ENCODE data around the gene STRBP.

- TF ChIP-seq, protein P1, sequence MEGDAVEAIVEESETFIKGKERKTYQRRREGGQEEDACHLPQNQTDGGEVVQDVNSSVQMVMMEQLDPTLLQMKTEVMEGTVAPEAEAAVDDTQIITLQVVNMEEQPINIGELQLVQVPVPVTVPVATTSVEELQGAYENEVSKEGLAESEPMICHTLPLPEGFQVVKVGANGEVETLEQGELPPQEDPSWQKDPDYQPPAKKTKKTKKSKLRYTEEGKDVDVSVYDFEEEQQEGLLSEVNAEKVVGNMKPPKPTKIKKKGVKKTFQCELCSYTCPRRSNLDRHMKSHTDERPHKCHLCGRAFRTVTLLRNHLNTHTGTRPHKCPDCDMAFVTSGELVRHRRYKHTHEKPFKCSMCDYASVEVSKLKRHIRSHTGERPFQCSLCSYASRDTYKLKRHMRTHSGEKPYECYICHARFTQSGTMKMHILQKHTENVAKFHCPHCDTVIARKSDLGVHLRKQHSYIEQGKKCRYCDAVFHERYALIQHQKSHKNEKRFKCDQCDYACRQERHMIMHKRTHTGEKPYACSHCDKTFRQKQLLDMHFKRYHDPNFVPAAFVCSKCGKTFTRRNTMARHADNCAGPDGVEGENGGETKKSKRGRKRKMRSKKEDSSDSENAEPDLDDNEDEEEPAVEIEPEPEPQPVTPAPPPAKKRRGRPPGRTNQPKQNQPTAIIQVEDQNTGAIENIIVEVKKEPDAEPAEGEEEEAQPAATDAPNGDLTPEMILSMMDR (conservative IDR thresholded peaks at IDR 0.05) = no peak
- TF ChIP-seq EZH2 (IDR thresholded peaks at IDR 0.05; ENCODE audit: low read depth) = no peak
Measured at GRCh38 chr9:123251324-123251723, 17.1 kb downstream of the STRBP start.

Data from PC-9 (cell line).